HEK293 (cell line): Measurements from ENCODE around the gene NABP1.

Source experiments
- CTCF ChIA-PET: fragments of 350-600 bp; formaldehyde crosslinking; extraction: SDS; loops from one replicate; lab custom pipeline; 2021; ENCODE audit warnings: antibody characterized with exemption; lab: Yijun Ruan, JAX
- POLR2A ChIA-PET: fragments of 300-600 bp; formaldehyde crosslinking; extraction: SDS; loops from one replicate; lab custom pipeline; 2020; ENCODE audit warnings: antibody characterized with exemption, inconsistent platforms; lab: Yijun Ruan, JAX
- H3K27ac ChIP-seq: fragments of 200-500 bp; sonication (Bioruptor generic); 2 replicates; pipeline ENCODE4 v1.5.1; 2014; ENCODE audit warnings: low read depth, low read length, control low read depth, inconsistent platforms; ENCODE audit errors: extremely low read depth
- H3K36me3 ChIP-seq, 2 experiments: fragments of 200-500 bp in 1 of 2; sonication (Bioruptor generic) in 1 of 2; 1 replicate in 1 of 2; 2 replicates in 1 of 2; pipeline ENCODE4 v1.5.1; 2014 to 2017; ENCODE audit warnings: inconsistent platforms in 2 of 2, low read length in 2 of 2; ENCODE audit not compliant: control insufficient read depth in 2 of 2, insufficient read depth in 1 of 2
- H3K4me1 ChIP-seq: fragments of 200-500 bp; sonication (Bioruptor generic); 2 replicates; pipeline ENCODE4 v1.5.1; 2014; ENCODE audit warnings: mild to moderate bottlenecking, low read length, inconsistent platforms; ENCODE audit not compliant: control insufficient read depth, insufficient read depth
- H3K4me3 ChIP-seq: 2 replicates; pipeline ENCODE4 v1.5.1; 2011; ENCODE audit warnings: low read depth, mild to moderate bottlenecking, control low read depth, low read length, moderate library complexity
- H3K9me3 ChIP-seq: fragments of 200-500 bp; sonication (Bioruptor generic); 2 replicates; pipeline ENCODE4 v1.5.1; 2014; ENCODE audit warnings: low read depth, low read length, inconsistent platforms; ENCODE audit not compliant: control insufficient read depth, insufficient read depth
- BCL11A ChIP-seq: fragments of 450-650 bp; formaldehyde crosslinking; IDR thresholded peaks from 2 replicates; pipeline ENCODE4 v1.5.1; 2016; ENCODE audit warnings: low read depth, missing biosample characterization, missing genetic modification characterization
- GFI1B ChIP-seq: fragments of 450-650 bp; formaldehyde crosslinking; IDR thresholded peaks from 2 replicates; pipeline ENCODE4 v1.5.1; 2016; ENCODE audit warnings: missing biosample characterization, missing genetic modification characterization
- HOXA7 ChIP-seq: sonication (generic); formaldehyde crosslinking; IDR thresholded peaks from 2 replicates; pipeline ENCODE4 v1.8.1; 2022; ENCODE audit warnings: missing genetic modification reagents, borderline replicate concordance
- KLF1 ChIP-seq: fragments of 450-650 bp; formaldehyde crosslinking; IDR thresholded peaks from 2 replicates; pipeline ENCODE4 v1.5.1; 2016; ENCODE audit warnings: missing biosample characterization, missing genetic modification characterization
- PRDM10 ChIP-seq: fragments of 450-650 bp; formaldehyde crosslinking; IDR thresholded peaks from 2 replicates; pipeline ENCODE4 v1.5.1; 2016; ENCODE audit warnings: missing biosample characterization, missing genetic modification characterization
- REPIN1 ChIP-seq: fragments of 450-650 bp; formaldehyde crosslinking; IDR thresholded peaks from 2 replicates; pipeline ENCODE4 v1.5.1; 2017; ENCODE audit warnings: missing biosample characterization, missing genetic modification characterization, low read depth
- SP7 ChIP-seq: fragments of 450-650 bp; formaldehyde crosslinking; IDR thresholded peaks from 2 replicates; pipeline ENCODE4 v1.5.1; 2016; ENCODE audit warnings: missing biosample characterization, missing genetic modification characterization
- ZNF140 ChIP-seq: fragments of 450-650 bp; formaldehyde crosslinking; IDR thresholded peaks from 2 replicates; pipeline ENCODE4 v1.5.1; 2016; ENCODE audit warnings: missing biosample characterization, missing genetic modification characterization
- ZNF169 ChIP-seq: fragments of 450-650 bp; formaldehyde crosslinking; IDR thresholded peaks from 2 replicates; pipeline ENCODE4 v1.5.1; 2016; ENCODE audit warnings: missing biosample characterization, missing genetic modification characterization
- ZNF223 ChIP-seq: fragments of 450-650 bp; formaldehyde crosslinking; IDR thresholded peaks from 2 replicates; pipeline ENCODE4 v1.5.1; 2016; ENCODE audit warnings: missing biosample characterization, missing genetic modification characterization
- ZNF292 ChIP-seq: fragments of 450-650 bp; formaldehyde crosslinking; IDR thresholded peaks from 2 replicates; pipeline ENCODE4 v1.5.1; 2016; ENCODE audit warnings: low read depth, missing biosample characterization, missing genetic modification characterization, borderline replicate concordance
- ZNF354C ChIP-seq: fragments of 450-650 bp; formaldehyde crosslinking; IDR thresholded peaks from 2 replicates; pipeline ENCODE4 v1.5.1; 2016; ENCODE audit warnings: missing biosample characterization, missing genetic modification characterization, low read depth, borderline replicate concordance
- ZNF501 ChIP-seq: fragments of 450-650 bp; formaldehyde crosslinking; IDR thresholded peaks from 2 replicates; pipeline ENCODE4 v1.5.1; 2016; ENCODE audit warnings: missing biosample characterization, missing genetic modification characterization
- ZNF510 ChIP-seq: fragments of 450-650 bp; formaldehyde crosslinking; IDR thresholded peaks from 2 replicates; pipeline ENCODE4 v1.5.1; 2018; ENCODE audit warnings: mild to moderate bottlenecking, missing genetic modification characterization, missing biosample characterization; ENCODE audit not compliant: insufficient replicate concordance
- ZNF518A ChIP-seq: fragments of 450-650 bp; formaldehyde crosslinking; conservative IDR thresholded peaks from 2 replicates; pipeline ENCODE4 v1.5.1; 2016; ENCODE audit warnings: low read depth, missing biosample characterization, missing genetic modification characterization
- ZNF560 ChIP-seq: fragments of 450-650 bp; formaldehyde crosslinking; IDR thresholded peaks from 2 replicates; pipeline ENCODE4 v1.5.1; 2017; ENCODE audit warnings: missing biosample characterization, missing genetic modification characterization, borderline replicate concordance
- ZNF624 ChIP-seq: fragments of 450-650 bp; formaldehyde crosslinking; IDR thresholded peaks from 2 replicates; pipeline ENCODE4 v1.5.1; 2017; ENCODE audit warnings: missing biosample characterization, missing genetic modification characterization
- ZNF629 ChIP-seq: fragments of 450-650 bp; formaldehyde crosslinking; IDR thresholded peaks from 2 replicates; pipeline ENCODE4 v1.5.1; 2017; ENCODE audit warnings: missing biosample characterization, missing genetic modification characterization
- ZXDB ChIP-seq: fragments of 450-650 bp; formaldehyde crosslinking; IDR thresholded peaks from 2 replicates; pipeline ENCODE4 v1.5.1; 2016; ENCODE audit warnings: missing biosample characterization, missing genetic modification characterization
- TF ChIP-seq, protein P1 (sequence below): fragments of 450-650 bp; formaldehyde crosslinking; IDR thresholded peaks from 2 replicates; pipeline ENCODE4 v1.5.1; 2016; ENCODE audit warnings: missing biosample characterization, missing genetic modification characterization
- TF ChIP-seq, protein P2 (sequence below): fragments of 450-650 bp; formaldehyde crosslinking; IDR thresholded peaks from 2 replicates; pipeline ENCODE4 v1.5.1; 2016; ENCODE audit warnings: missing biosample characterization, missing genetic modification characterization
- TF ChIP-seq, protein P3 (sequence below): fragments of 450-650 bp; formaldehyde crosslinking; IDR thresholded peaks from 2 replicates; pipeline ENCODE4; 2016; ENCODE audit warnings: missing biosample characterization, missing genetic modification characterization

The NABP1 gene

GRCh38 chr2:191719261-191719660 is 41.3 kb downstream of the NABP1 start:
- H3K9me3 ChIP-seq = no peaks in the 10 kb centered on the region
- TF ChIP-seq ZNF223 (tag by site-specific recombination) (no peak), ZNF169 (tag by site-specific recombination) (no peak), KLF1 (tag by site-specific recombination) (no peak), ZNF518A (tag by site-specific recombination) (no peak), ZNF501 (no peak), ZNF629 (tag by site-specific recombination) (no peak), GFI1B (no peak), ZNF624 (no peak), REPIN1 (tag by site-specific recombination) (no peak), PRDM10 (no peak), ZNF354C (no peak), BCL11A (tag by site-specific recombination) (no peak), ZXDB (tag by site-specific recombination) (no peak)
- TF ChIP-seq, protein P1, sequence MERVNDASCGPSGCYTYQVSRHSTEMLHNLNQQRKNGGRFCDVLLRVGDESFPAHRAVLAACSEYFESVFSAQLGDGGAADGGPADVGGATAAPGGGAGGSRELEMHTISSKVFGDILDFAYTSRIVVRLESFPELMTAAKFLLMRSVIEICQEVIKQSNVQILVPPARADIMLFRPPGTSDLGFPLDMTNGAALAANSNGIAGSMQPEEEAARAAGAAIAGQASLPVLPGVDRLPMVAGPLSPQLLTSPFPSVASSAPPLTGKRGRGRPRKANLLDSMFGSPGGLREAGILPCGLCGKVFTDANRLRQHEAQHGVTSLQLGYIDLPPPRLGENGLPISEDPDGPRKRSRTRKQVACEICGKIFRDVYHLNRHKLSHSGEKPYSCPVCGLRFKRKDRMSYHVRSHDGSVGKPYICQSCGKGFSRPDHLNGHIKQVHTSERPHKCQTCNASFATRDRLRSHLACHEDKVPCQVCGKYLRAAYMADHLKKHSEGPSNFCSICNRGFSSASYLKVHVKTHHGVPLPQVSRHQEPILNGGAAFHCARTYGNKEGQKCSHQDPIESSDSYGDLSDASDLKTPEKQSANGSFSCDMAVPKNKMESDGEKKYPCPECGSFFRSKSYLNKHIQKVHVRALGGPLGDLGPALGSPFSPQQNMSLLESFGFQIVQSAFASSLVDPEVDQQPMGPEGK (tag by site-specific recombination) = no peak
- no peaks in the 10 kb centered on the region for H3K36me3 ChIP-seq
- POLR2A ChIA-PET = no interaction called here
- no peak overlapping the region for H3K4me3 ChIP-seq
- no peak overlapping the region for H3K27ac ChIP-seq
- peaks cover 3% of the 10 kb centered on the region; the same call in 1 of the 2 replicates for H3K4me1 ChIP-seq
- CTCF ChIA-PET = no interaction called here

- ChIA-PET CTCF (interaction anchor here (0.6 kb wide), 1 partner anchor 37 kb away, joined by 3 read pairs; no protein-coding TSS in a partner anchor), POLR2A (no interaction called here)
- no peaks in the 10 kb centered on the region for H3K9me3 ChIP-seq
- H3K4me3 ChIP-seq = no peak overlapping the region
- no peak overlapping the region for H3K27ac ChIP-seq
- H3K36me3 ChIP-seq = no peaks in the 10 kb centered on the region
- H3K4me1 ChIP-seq = peaks cover 3% of the 10 kb centered on the region; the same call in 1 of the 2 replicates
- TF ChIP-seq HOXA7 (CRISPR knock-in tag) = no peak
- TF ChIP-seq, protein P2, sequence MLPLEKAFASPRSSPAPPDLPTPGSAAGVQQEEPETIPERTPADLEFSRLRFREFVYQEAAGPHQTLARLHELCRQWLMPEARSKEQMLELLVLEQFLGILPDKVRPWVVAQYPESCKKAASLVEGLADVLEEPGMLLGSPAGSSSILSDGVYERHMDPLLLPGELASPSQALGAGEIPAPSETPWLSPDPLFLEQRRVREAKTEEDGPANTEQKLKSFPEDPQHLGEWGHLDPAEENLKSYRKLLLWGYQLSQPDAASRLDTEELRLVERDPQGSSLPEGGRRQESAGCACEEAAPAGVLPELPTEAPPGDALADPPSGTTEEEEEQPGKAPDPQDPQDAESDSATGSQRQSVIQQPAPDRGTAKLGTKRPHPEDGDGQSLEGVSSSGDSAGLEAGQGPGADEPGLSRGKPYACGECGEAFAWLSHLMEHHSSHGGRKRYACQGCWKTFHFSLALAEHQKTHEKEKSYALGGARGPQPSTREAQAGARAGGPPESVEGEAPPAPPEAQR (tag by site-specific recombination) = no peak
- TF ChIP-seq SP7 (tag by site-specific recombination) = no peak
- no peak for TF ChIP-seq ZNF140 (tag by site-specific recombination)
- no peak for TF ChIP-seq ZNF292
- no peak for TF ChIP-seq ZNF560 (tag by site-specific recombination)
- TF ChIP-seq, protein P3, sequence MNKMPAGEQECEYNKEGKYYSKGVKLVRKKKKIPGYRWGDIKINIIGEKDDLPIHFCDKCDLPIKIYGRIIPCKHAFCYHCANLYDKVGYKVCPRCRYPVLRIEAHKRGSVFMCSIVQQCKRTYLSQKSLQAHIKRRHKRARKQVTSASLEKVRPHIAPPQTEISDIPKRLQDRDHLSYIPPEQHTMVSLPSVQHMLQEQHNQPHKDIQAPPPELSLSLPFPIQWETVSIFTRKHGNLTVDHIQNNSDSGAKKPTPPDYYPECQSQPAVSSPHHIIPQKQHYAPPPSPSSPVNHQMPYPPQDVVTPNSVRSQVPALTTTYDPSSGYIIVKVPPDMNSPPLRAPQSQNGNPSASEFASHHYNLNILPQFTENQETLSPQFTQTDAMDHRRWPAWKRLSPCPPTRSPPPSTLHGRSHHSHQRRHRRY = no peak
- TF ChIP-seq ZNF510 = no peak
These were observed 42.0 kb downstream of the NABP1 start for GRCh38 chr2:191719938-191720337.
